BLaER1 treated with 17β-estradiol and CSF1 and Interleukin-3, amounts not matched to agents 10 nM and 100 nM (cell line): ENCODE results near the gene PTPRM.

ENCODE experiments used
- H3K27ac ChIP-seq, 11 experiments: shearing (Covaris generic); formaldehyde crosslinking; 2 replicates each; pipeline ENCODE4 v1.8.1; 2022
- H3K27me3 ChIP-seq, 11 experiments: shearing (Covaris generic); formaldehyde crosslinking; 2 replicates each; pipeline ENCODE4 v1.8.1; 2022
- H3K36me3 ChIP-seq, 11 experiments: shearing (Covaris generic); formaldehyde crosslinking; 2 replicates each; pipeline ENCODE4 v1.8.1; 2022
- H3K4me1 ChIP-seq, 10 experiments: shearing (Covaris generic); formaldehyde crosslinking; 2 replicates each; pipeline ENCODE4 v1.8.1; 2022
- H3K4me2 ChIP-seq, 11 experiments: shearing (Covaris generic); formaldehyde crosslinking; 2 replicates each; pipeline ENCODE4 v1.8.1; 2022
- H3K4me3 ChIP-seq, 10 experiments: shearing (Covaris generic); formaldehyde crosslinking; 2 replicates each; pipeline ENCODE4 v1.8.1; 2022
- H3K9ac ChIP-seq, 11 experiments: shearing (Covaris generic); formaldehyde crosslinking; 2 replicates each; pipeline ENCODE4 v1.8.1; 2022
- H3K9me3 ChIP-seq, 11 experiments: shearing (Covaris generic); formaldehyde crosslinking; replicated peaks in 1 of 11; 2 replicates each; pipeline ENCODE4 v1.8.1; 2022
- H4K20me1 ChIP-seq, 11 experiments: shearing (Covaris generic); formaldehyde crosslinking; 2 replicates each; pipeline ENCODE4 v1.8.1; 2022
- Cebpa-rat ChIP-seq, 11 experiments: shearing (Covaris generic); IDR thresholded peaks; 2 replicates each; pipeline ENCODE4 v1.8.1; 2022

Gene PTPRM

DNA sequence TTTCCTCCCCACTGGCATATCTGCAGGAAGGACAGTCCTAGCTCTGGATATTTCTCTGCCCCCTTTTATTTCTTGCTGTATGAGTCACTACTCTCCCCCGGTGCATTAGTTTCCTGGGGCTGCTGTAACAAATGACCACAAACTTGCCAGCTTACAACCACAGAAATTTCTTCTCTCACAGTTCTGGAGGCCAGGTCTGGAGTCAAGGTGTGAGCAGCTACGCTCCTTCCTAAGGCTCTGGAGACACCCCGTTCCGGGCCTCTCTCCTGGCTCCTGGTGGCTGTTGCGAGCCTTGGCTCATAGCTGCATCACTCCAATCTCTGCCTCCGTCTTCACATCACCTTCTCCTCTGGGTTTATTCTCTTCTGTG is 34.1 kb downstream of the PTPRM start:
- H3K27ac ChIP-seq: no peak overlapping the region
- peak overlapping the region in 7 of 11 experiments; percentile 11 to 57 (median 45); a peak in 9 of 22 replicates for H3K4me2 ChIP-seq
- TF ChIP-seq Cebpa-rat (IDR thresholded peaks at IDR 0.05): no peak
- H3K9me3 ChIP-seq: peaks cover 6 to 15% (median 11%) of the 10 kb centered on the region in 11 experiments; a peak in 14 of 22 replicates
- H3K27me3 ChIP-seq: no peaks in the 10 kb centered on the region
- H3K4me1 ChIP-seq: peaks cover 0 to 20% (median 8%) of the 10 kb centered on the region in 10 experiments; a peak in 12 of 20 replicates
- no peaks in the 10 kb centered on the region for H4K20me1 ChIP-seq
- H3K36me3 ChIP-seq: no peaks in the 10 kb centered on the region
- H3K4me3 ChIP-seq: no peak overlapping the region
- H3K9ac ChIP-seq: no peak overlapping the region

DNA sequence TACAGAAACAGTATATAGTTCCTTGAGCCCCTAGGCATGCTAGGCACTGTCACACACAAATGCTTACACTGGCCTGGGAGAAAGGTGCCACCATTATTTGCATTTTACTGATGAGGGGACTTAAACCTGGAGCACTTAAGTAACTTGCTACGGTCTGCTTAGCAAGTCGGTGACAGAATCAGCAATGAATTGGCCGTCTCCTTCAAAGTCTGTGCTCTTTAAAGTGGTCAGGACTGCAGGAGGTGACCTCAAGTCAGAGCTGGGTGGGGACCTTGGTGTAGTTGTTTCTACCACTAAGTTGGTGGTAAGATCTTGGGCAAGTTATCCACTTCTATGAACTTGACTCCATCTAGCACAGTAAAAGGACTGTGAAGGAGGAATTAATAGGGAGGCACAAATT is 34.8 kb downstream of the PTPRM start:
- peaks cover 0 to 20% (median 8%) of the 10 kb centered on the region in 10 experiments; a peak in 12 of 20 replicates for H3K4me1 ChIP-seq
- H3K9me3 ChIP-seq: peaks cover 6 to 15% (median 11%) of the 10 kb centered on the region in 11 experiments; a peak in 14 of 22 replicates
- H3K27me3 ChIP-seq: no peaks in the 10 kb centered on the region
- no peaks in the 10 kb centered on the region for H3K36me3 ChIP-seq
- H3K4me2 ChIP-seq: no peak overlapping the region
- H3K4me3 ChIP-seq: no peak overlapping the region
- TF ChIP-seq Cebpa-rat (IDR thresholded peaks at IDR 0.05): no peak
- no peaks in the 10 kb centered on the region for H4K20me1 ChIP-seq
- H3K9ac ChIP-seq: no peak overlapping the region
- H3K27ac ChIP-seq: no peak overlapping the region

DNA sequence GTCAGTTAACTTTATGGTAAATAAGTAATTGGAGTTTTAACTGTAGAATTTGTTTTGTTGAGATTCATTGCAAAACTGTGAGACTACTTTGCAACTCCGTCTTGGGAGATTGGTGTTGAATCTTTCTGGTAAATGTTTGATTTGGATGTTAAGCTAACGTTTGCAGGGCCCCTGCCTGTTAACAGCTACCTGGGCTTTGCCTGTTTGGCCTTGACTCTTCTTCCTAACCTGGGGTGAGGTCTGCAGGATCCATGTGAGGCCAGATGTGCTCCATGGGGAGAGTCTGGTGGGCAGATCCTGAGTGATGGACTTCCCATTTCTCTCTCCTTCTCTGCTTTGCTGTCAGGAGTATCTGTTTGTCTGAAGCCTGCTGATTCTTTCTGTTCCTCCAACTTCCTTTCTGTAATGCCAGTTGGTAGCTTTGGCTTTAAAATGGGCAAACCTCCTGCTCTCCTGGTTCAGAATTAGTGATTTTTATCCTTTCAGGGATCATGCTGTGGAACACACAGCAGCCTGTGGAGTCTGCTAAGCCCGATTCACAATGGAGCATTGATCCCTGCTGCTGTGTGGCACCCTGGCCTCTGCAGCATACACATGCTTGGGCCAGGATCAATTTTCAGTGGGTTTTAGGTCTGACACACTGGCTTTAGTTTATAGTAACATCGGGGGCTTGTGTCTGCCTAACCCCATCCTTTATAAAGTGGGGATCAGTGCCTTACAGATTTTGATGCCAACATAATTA is 36.3 kb downstream of the PTPRM start:
- no peaks in the 10 kb centered on the region for H3K36me3 ChIP-seq
- H3K4me1 ChIP-seq: peaks cover 0 to 16% (median 8%) of the 10 kb centered on the region in 10 experiments; a peak in 12 of 20 replicates
- peaks cover 6 to 15% (median 11%) of the 10 kb centered on the region in 11 experiments; a peak in 14 of 22 replicates for H3K9me3 ChIP-seq
- H4K20me1 ChIP-seq: no peaks in the 10 kb centered on the region
- no peak overlapping the region for H3K4me2 ChIP-seq
- H3K4me3 ChIP-seq: no peak overlapping the region
- no peak for TF ChIP-seq Cebpa-rat (IDR thresholded peaks at IDR 0.05)
- H3K9ac ChIP-seq: no peak overlapping the region
- H3K27me3 ChIP-seq: no peaks in the 10 kb centered on the region
- no peak overlapping the region for H3K27ac ChIP-seq

DNA sequence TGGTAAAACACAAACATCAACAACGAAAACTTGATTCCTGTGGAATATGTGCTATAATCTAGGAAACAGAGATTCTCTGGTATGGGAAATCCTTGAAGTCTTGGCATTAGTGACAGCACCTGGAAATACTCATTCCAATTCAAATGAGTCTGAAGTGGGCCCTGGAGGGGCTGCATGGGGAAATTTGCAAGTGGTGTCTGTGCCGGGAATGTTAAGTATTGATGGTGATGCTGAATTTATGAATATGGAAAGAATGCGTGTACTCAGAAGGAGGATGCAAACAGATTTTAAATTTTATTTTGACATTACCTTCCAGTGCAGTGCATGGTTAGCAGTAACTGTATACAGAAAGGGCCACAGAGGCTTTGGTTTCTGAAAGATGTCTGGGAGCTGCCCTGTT is 37.2 kb downstream of the PTPRM start:
- no peak overlapping the region for H3K4me3 ChIP-seq
- H3K36me3 ChIP-seq: no peaks in the 10 kb centered on the region
- H3K27me3 ChIP-seq: no peaks in the 10 kb centered on the region
- no peak overlapping the region for H3K9ac ChIP-seq
- no peak for TF ChIP-seq Cebpa-rat (IDR thresholded peaks at IDR 0.05)
- no peak overlapping the region for H3K4me2 ChIP-seq
- no peaks in the 10 kb centered on the region for H4K20me1 ChIP-seq
- no peak overlapping the region for H3K27ac ChIP-seq
- H3K4me1 ChIP-seq: peaks cover 0 to 12% (median 8%) of the 10 kb centered on the region in 10 experiments; a peak in 12 of 20 replicates
- peaks cover 2 to 8% (median 6%) of the 10 kb centered on the region in 11 experiments; a peak in 12 of 22 replicates for H3K9me3 ChIP-seq

DNA sequence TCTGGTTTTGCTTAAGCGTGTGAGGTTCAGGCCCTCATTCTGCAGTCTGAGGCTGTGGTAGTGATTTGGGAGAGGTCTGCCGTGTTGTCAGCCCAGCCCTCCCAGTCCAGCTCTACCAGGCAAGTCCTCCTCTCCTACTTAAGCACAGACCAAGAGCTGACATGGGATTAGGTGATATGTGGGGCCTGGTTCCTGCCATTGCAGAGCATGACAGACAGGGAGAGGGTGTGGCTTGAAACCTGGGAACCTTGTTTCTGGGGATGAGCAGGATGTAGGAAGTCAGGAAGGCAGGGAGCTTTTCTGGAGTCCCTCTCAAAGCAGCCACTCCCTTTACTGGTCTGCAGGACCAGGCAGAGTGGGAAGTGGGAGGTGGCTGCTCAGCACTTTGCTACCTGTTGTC is 38.6 kb downstream of the PTPRM start:
- H3K4me3 ChIP-seq: no peak overlapping the region
- no peak overlapping the region for H3K27ac ChIP-seq
- no peak overlapping the region for H3K9ac ChIP-seq
- H3K4me1 ChIP-seq: peaks cover 0 to 10% (median 7%) of the 10 kb centered on the region in 10 experiments; a peak in 12 of 20 replicates
- no peaks in the 10 kb centered on the region for H3K9me3 ChIP-seq
- H3K4me2 ChIP-seq: no peak overlapping the region
- TF ChIP-seq Cebpa-rat (IDR thresholded peaks at IDR 0.05): no peak
- no peaks in the 10 kb centered on the region for H4K20me1 ChIP-seq
- no peaks in the 10 kb centered on the region for H3K36me3 ChIP-seq
- no peaks in the 10 kb centered on the region for H3K27me3 ChIP-seq

DNA sequence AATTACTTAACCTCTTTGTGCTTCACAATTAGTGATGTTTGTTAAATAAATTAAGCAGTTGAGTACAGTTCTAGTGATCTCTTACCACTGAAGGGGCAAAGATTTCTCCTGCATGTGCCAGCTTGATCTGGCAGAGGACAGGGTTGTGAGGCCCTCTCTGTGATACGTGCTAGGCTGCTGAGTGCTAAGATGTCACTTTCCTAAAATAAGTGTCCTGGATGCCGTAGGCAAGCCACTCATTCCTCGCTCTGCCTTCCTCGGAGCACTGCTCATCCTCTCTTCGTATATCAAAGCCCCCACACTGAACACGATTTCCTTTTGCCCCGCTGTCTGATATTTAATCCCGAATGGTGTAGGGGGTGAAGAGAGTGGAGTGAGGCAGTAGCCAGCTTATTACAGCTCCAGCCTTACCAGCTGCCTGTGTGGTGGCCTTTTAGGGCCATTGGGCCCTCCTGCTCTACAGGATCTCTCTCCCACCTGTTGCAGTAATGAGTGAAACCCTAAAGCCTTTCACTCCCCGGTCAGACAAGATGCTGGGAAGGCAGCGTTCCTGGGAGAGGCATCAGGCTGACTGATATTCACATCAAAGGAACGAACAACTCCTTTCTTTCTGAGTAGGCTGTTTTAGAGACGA is 40.5 kb downstream of the PTPRM start:
- H3K9me3 ChIP-seq: no peaks in the 10 kb centered on the region
- H3K4me2 ChIP-seq: no peak overlapping the region
- no peaks in the 10 kb centered on the region for H3K27me3 ChIP-seq
- no peaks in the 10 kb centered on the region for H3K36me3 ChIP-seq
- H3K4me3 ChIP-seq: no peak overlapping the region
- H3K9ac ChIP-seq: no peak overlapping the region
- no peak for TF ChIP-seq Cebpa-rat (IDR thresholded peaks at IDR 0.05)
- H3K27ac ChIP-seq: no peak overlapping the region
- no peaks in the 10 kb centered on the region for H3K4me1 ChIP-seq
- H4K20me1 ChIP-seq: no peaks in the 10 kb centered on the region

DNA sequence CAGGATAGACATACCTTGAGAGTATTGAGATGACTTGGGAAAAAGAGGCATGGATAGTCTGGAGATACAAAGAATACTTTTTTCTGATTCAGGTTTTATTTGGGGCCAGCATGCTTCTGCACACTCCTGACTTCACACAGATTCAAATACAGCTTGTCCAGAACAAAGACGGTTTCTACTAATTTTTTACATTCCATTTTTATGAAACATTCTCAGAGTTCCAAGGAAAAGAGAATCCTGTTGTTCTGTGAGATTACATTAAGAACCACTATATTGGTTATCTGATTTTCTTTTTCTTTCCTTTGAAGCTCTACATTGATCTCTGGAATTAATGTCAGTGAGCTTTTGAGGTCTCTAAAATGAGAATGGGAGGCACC is 41.0 kb downstream of the PTPRM start:
- no peak overlapping the region for H3K27ac ChIP-seq
- TF ChIP-seq Cebpa-rat (IDR thresholded peaks at IDR 0.05): no peak

DNA sequence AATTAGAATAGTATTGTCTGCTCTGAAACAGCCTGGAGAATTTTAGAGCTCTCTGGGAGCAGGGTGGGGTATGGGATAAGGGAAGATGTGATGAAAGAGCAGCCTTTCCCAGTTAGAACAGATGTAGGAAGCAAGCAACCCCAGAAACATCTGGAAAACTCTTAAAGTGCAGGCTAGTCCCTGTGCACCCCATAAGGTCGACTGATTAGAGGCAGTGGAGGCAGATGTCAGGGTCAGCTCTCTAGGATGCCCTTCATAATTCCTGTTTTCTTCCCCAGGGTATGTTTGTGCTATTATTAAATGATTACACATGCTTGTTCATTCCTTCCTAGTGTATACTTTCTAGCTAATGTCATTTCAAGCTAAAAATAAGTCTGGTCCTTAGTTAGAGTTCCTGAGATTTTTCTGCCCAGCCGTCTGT is 41.7 kb downstream of the PTPRM start:
- TF ChIP-seq Cebpa-rat (IDR thresholded peaks at IDR 0.05): no peak
- Histone ChIP-seq H3K4me1 (no peaks in the 10 kb centered on the region), H3K9ac (no peak overlapping the region), H3K4me3 (no peak overlapping the region), H4K20me1 (no peaks in the 10 kb centered on the region), H3K4me2 (no peak overlapping the region), H3K27me3 (no peaks in the 10 kb centered on the region), H3K36me3 (no peaks in the 10 kb centered on the region), H3K9me3 (no peaks in the 10 kb centered on the region), H3K27ac (no peak overlapping the region)

More for the DNA sequence above, 41.0 kb downstream of the PTPRM start:
- Histone ChIP-seq H3K9ac (no peak overlapping the region), H3K4me3 (no peak overlapping the region), H3K9me3 (no peaks in the 10 kb centered on the region), H3K4me1 (no peaks in the 10 kb centered on the region), H3K36me3 (no peaks in the 10 kb centered on the region), H3K4me2 (no peak overlapping the region), H4K20me1 (no peaks in the 10 kb centered on the region), H3K27me3 (no peaks in the 10 kb centered on the region)

DNA sequence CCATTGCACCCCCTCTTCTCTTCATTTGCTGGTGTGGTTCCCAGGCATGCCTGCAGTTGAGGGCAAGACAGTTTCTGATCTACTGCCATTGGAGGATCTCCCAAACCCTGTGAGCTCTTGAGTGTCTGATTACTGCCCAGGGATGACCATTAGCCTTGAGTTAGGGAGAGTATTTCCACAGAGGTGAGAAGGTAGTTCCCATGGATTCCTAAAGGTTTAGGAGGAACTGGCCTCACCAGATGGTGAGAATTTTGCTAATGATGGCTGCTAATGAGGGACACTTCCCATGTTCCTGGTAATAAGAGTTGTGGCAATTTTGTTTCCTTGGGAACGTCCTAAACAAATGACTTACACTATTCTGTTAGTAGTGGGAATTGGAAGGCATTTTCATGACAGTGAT is 42.5 kb downstream of the PTPRM start:
- H3K9ac ChIP-seq: no peak overlapping the region
- H3K36me3 ChIP-seq: no peaks in the 10 kb centered on the region
- H4K20me1 ChIP-seq: no peaks in the 10 kb centered on the region
- no peak for TF ChIP-seq Cebpa-rat (IDR thresholded peaks at IDR 0.05)
- no peak overlapping the region for H3K27ac ChIP-seq
- H3K4me2 ChIP-seq: no peak overlapping the region
- H3K27me3 ChIP-seq: no peaks in the 10 kb centered on the region
- H3K9me3 ChIP-seq: no peaks in the 10 kb centered on the region
- H3K4me1 ChIP-seq: no peaks in the 10 kb centered on the region
- H3K4me3 ChIP-seq: no peak overlapping the region

DNA sequence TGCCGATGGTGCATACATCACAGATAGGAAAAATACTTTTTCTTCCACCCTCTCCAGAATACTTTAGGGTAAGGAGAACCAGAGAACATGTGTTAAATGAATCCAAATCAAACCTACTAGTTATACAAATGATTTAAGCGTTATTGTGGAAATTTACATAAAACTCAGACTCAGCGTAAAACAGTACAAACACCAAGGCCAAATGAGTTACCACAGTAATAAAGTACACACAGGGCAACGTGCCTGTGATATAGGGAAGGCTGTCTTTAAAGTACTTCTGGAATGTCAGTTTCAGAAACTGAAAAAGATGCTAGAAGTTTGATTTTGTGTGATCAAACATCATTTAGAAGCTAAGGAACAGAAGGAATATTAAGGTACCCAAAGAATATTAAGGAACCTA is 46.9 kb downstream of the PTPRM start:
- H3K4me3 ChIP-seq: no peak overlapping the region
- no peaks in the 10 kb centered on the region for H4K20me1 ChIP-seq
- H3K4me2 ChIP-seq: no peak overlapping the region
- H3K36me3 ChIP-seq: no peaks in the 10 kb centered on the region
- no peaks in the 10 kb centered on the region for H3K9me3 ChIP-seq
- H3K9ac ChIP-seq: no peak overlapping the region
- no peaks in the 10 kb centered on the region for H3K27me3 ChIP-seq
- no peak for TF ChIP-seq Cebpa-rat (IDR thresholded peaks at IDR 0.05)
- H3K4me1 ChIP-seq: no peaks in the 10 kb centered on the region
- H3K27ac ChIP-seq: no peak overlapping the region
